Heart left ventricle (tissue), 13 donors: ENCODE results near the gene SHISA8.
"Not testable (repeated sequence)": the region's sequence is repeated elsewhere in the genome, so short reads cannot be mapped to it uniquely, and the experiment has no call there.

Source experiments
- CTCF ChIP-seq, 12 donors: fragments of 200-600 bp; sonication (generic) in 4 of 12; IDR thresholded peaks; one replicate each; pipeline versions ENCODE4 v1.5.0 to v1.8.0; 2018 to 2022; ENCODE audit warnings: antibody characterized with exemption in 12 of 12, mild to moderate bottlenecking in 5 of 12
- POLR2A ChIP-seq, 2 donors: fragments of 450-650 bp; IDR thresholded peaks; one replicate each; pipeline ENCODE4 v1.6.1; 2017; ENCODE audit warnings: antibody characterized with exemption in 2 of 2, mild to moderate bottlenecking in 2 of 2, moderate library complexity in 2 of 2
- donor health status: ischemic (EF 13 %, LVEDD 7.1; RV severe dilation, severe dysfunction).
- donor health status: DM: no; HTN: yes; CAD: no.
- donor health status: DM: no; HTN: no; CAD: no.
- donor health status: ischemic (EF 25% LVEDD 6.9; RV normal size, moderate dysfunction).
- donor health status: ischemic (EF 25% LVEDD 5.7; RV mildly dilated, moderate dysfunction).
- donor health status: ischemic (EF 35%, LVEDD 5.7; RV mildly dilated, moderate dysfunction).
- donor health status: nonischemic (EF 11% LVEDD 7.7; RV severe dilation, severe dysfunction).
- donor health status: DM: yes; HTN: yes; CAD: no.
- donor health status: PGD.
- donor health status: ischemic (EF 29% LVEDD 5.4; RV normal size, mild dysfunction).
- donor health status: nonischemic (EF 23%, LVEDD 6.1; RV moderate dilation, normal function).

GRCh38 chr22:41948928-41949296 is 34.0 kb upstream of the SHISA8 start:
- TF ChIP-seq POLR2A, CTCF (IDR thresholded peaks at IDR 0.05): not testable (repeated sequence)
